Measurements from ENCODE around the gene SHQ1. TPM values are rescaled to one million over a fixed set of nuclear protein-coding genes. Genes with fewer than 3 reads are reported as not detected.

Gene SHQ1
- total RNA-seq (2022; extraction: Qiagen RNA extraction), result 17.3 to 20.2 TPM (median 17.5 TPM) in 5 replicates

DNA sequence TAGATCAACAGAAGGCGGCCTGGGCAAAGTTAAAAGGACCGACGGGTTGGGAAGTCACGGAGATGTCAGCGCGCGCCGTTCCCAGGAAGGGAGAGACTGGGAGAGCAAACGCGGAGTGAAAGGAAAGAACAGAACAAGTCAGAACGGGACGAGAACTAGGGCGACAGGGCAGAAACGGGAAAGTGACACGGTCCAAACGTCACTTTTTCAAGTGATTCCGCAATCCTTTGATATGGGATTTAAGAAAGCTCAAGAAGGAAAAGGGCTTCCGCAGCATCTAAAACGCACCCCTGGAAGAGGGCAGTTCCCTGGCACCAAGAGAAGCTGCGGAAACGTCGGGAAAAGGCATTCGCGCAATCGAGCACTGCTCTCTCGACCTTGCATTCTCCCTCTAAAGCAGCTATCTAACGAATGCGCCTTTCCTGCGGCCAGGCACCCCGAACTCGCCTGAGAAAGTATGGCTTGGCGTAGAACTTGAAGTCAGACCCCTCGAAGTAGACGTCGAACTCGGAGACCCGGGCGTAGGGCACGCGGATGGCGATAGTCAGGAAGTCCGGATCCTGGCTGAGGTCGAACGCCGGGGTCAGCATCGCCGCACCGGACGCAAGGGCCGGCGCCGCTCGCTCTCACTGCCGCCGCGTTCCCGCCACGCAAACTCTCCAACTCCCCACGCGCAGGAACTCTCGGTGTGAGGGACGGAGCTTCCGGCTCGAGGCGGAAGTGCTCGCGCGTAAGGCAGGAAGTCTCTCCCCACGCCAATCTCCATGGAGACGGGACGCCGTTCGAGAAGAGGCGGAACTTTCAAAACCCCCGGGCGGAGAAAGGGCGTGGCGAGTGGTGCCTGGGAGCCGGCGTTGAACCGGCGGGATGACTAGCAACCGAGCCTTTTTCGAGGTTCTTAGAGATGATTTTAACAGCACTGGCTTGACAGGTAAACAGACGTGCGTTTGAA, at the start of gene SHQ1:
SHQ1 (minus strand) TSS at position 695 of the 952 bp plus-strand sequence; CDS start at position 590, 105 bp downstream.

GRCh38 chr3:72887705-72888545, 39.7 kb upstream of the SHQ1 start, which contains the start of gene GXYLT2:
GXYLT2 (plus strand) TSS chr3:72888046; CDS start chr3:72888234, 188 bp downstream.

Other genes with a start within 250 kb of the SHQ1 start
- 0.95 to 2.2 TPM (median 1.6 TPM) in 5 replicates for gene GXYLT2, start 39.6 kb upstream of the SHQ1 start, total RNA-seq (2022; extraction: Qiagen RNA extraction)
- gene PPP4R2, start 148.4 kb upstream of the SHQ1 start, total RNA-seq (2022; extraction: Qiagen RNA extraction), result 26.7 to 44.0 TPM (median 35.3 TPM) in 5 replicates
- 0.37 to 0.67 TPM (median 0.50 TPM) in 5 replicates for gene EBLN2, start 213.2 kb upstream of the SHQ1 start, total RNA-seq (2022; extraction: Qiagen RNA extraction)